Duodenal mucosa (tissue), 2 donors: ENCODE results near the gene ERCC2.

ENCODE experiments used
- H3K27ac ChIP-seq: one replicate; pipeline ENCODE4 v1.7.0; 2013; ENCODE audit warnings: low read depth, low read length
- H3K27me3 ChIP-seq, 2 donors: one replicate each; pipeline ENCODE4 v1.7.0; 2013; ENCODE audit warnings: low read length in 2 of 2, control low read depth in 1 of 2; ENCODE audit not compliant: insufficient read depth in 2 of 2, control insufficient read depth in 1 of 2
- H3K36me3 ChIP-seq, 2 donors: one replicate each; pipeline ENCODE4 v1.7.0; 2013; ENCODE audit warnings: low read length in 2 of 2, control low read depth in 1 of 2; ENCODE audit not compliant: insufficient read depth in 2 of 2, control insufficient read depth in 1 of 2
- H3K4me1 ChIP-seq, 2 donors: one replicate each; pipeline ENCODE4 v1.7.0; 2013; ENCODE audit warnings: low read length in 2 of 2, control low read depth in 1 of 2; ENCODE audit not compliant: insufficient read depth in 2 of 2, control insufficient read depth in 1 of 2
- H3K4me3 ChIP-seq, 2 donors: one replicate each; pipeline ENCODE4 v1.7.0; 2013; ENCODE audit warnings: low read length in 2 of 2, low read depth in 1 of 2
- H3K9ac ChIP-seq, 2 donors: one replicate each; pipeline ENCODE4 v1.7.0; 2013; ENCODE audit warnings: low read length in 2 of 2, low read depth in 1 of 2
- H3K9me3 ChIP-seq, 2 donors: one replicate each; pipeline ENCODE4 v1.7.0; 2013; ENCODE audit warnings: low read length in 2 of 2, control low read depth in 1 of 2; ENCODE audit not compliant: control insufficient read depth in 1 of 2

Gene ERCC2

DNA sequence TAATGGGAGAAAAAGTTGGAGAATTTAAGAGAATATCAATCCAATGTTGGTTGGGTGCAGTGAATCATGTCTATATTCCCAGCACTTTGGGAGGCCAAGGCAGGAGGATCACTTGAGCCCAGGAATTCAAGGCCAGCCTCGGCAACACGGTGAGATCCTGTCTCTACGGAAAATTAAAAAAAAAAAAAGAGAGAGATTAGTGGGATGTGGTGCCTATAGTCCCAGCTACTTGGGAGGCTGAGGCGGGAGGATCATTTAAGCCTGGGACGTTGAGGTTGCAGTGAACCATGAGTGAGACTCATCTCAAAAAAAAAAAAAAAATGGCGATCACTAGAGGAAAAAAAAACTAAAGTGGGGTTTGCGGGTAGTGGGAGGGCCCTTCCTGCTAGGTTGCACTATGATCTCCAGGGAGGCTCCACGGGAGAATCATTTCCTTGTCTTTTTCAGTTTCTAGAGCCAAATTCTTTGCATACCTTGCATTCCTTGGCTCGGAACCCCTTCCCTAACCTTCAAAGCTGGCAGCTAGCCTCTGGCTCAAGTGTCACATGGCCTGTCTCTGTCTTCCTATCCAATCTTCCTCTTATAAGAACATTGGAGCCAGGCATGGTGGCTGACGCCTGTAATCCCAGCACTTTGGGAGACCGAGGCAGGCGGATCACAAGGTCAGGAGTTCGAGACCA lies 5.8 kb upstream of the ERCC2 start:
- Histone ChIP-seq H3K27me3 (no peaks in the 10 kb centered on the region), H3K9ac (no peak overlapping the region), H3K9me3 (no peaks in the 10 kb centered on the region), H3K4me3 (no peak overlapping the region), H3K4me1 (no peaks in the 10 kb centered on the region), H3K27ac (no peak overlapping the region), H3K36me3 (no peaks in the 10 kb centered on the region)

DNA sequence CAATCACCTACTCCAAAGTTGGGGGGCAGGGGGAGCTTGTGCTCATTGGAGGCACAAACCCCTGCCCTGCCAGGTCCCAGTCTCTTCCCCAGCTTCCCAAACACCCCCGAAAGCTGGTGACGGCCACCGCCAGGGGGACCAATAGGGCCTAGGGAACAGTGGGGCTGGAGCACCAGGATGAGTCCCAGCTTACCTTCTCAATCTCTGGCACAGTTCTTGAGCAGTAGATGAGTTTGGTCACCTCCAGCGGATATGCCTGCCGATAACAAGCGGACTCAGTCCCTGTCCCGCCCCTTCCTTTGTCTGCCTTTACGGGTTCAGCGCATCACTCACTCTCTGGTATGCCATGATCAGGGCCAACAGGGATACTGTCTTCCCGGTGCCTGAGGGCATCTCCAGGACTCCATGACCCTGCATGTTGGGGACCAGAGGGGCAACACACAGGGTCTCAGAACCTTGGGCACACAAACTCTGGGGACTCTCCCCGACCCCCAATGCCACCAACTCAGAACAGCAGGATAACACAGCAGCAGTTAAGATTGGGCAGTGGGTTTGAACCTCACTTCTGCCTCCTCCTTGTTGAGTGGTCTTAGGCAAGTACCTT lies 1.5 kb downstream of the ERCC2 start:
- no peaks in the 10 kb centered on the region for H3K27me3 ChIP-seq
- peaks cover 0 to 7% of the 10 kb centered on the region in 2 donors for H3K4me1 ChIP-seq
- no peak overlapping the region for H3K4me3 ChIP-seq
- no peak overlapping the region for H3K9ac ChIP-seq
- no peak overlapping the region for H3K27ac ChIP-seq
- H3K9me3 ChIP-seq: no peaks in the 10 kb centered on the region
- H3K36me3 ChIP-seq: no peaks in the 10 kb centered on the region

DNA sequence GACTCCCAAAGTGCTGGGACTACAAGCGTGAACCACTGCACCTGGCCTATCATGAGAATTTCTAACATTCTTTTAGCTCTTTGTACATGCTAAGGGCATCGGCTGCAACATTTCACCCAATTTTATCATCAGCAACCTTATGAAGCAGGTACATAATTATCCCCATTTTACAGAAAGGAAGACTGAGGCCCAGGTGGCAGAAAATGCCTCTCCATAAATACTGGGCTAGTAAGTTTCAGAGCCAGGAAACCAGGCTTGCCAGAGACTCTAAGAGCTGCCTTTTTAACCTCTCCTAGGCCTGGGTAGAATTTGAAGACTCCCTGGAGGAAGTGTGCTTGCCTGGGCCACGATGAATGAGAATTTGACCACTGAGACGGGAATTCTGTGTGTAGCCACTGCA lies 2.2 kb downstream of the ERCC2 start:
- peaks cover 0 to 7% of the 10 kb centered on the region in 2 donors for H3K4me1 ChIP-seq
- H3K4me3 ChIP-seq: no peak overlapping the region
- H3K27ac ChIP-seq: no peak overlapping the region
- no peaks in the 10 kb centered on the region for H3K36me3 ChIP-seq
- no peaks in the 10 kb centered on the region for H3K27me3 ChIP-seq
- no peak overlapping the region for H3K9ac ChIP-seq
- H3K9me3 ChIP-seq: no peaks in the 10 kb centered on the region

DNA sequence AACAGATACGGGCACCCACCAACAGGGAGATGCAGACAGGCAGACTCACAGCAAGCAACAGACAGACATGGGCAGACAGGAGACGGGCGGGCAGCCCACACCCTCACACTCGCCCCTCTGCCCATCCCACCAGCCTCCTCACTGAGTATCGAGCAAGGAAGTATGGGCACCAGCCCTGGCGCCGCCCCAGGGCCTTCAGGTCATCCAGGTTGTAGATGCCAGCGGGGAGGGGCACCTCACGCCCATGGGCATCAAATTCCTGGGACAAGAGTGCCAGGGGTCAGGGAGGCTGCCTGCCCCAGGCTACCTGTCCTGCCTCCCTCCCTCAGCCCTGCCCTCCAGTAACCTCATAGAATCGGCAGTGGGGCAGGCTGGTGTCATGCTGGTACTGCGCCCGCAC lies 5.7 kb downstream of the ERCC2 start:
- H3K27me3 ChIP-seq: no peaks in the 10 kb centered on the region
- no peaks in the 10 kb centered on the region for H3K9me3 ChIP-seq
- no peak overlapping the region for H3K9ac ChIP-seq
- H3K4me1 ChIP-seq: peaks cover 0 to under 1% of the 10 kb centered on the region in 2 donors
- peaks cover 0 to 11% of the 10 kb centered on the region in 2 donors for H3K36me3 ChIP-seq
- H3K27ac ChIP-seq: no peak overlapping the region
- no peak overlapping the region for H3K4me3 ChIP-seq

DNA sequence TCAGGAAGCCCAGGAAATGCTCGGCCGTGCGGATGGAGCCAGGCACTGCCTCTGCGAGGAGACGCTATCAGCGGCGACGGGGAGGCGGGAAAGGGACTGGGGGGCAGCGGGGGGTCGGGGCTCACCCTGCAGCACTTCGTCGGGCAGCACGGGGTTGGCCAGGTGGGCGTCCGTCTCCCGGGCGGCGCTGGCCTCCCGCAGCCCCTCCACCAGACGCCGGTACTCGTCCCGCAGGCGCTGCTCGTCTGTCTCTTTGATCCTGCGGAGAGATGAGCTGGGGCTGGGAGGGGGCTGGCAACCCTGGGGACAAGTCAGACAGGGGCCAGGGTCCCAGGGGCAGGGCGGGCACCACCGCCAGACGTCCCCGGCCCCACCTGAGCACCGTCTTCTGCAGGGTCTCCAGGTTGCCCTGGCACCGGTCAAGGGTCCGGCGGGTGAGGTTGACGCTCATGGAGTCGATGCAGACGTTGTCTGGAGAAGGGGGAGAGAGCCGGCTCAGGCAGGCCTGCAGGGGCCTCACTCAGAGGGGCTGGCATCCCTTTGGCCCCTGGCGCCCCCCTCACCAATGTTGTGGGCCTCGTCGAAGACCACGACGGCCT lies 6.4 kb downstream of the ERCC2 start:
- Histone ChIP-seq H3K36me3 (peaks cover 0 to 13% of the 10 kb centered on the region in 2 donors), H3K4me1 (no peaks in the 10 kb centered on the region), H3K9me3 (no peaks in the 10 kb centered on the region), H3K27ac (no peak overlapping the region), H3K9ac (no peak overlapping the region), H3K4me3 (no peak overlapping the region), H3K27me3 (no peaks in the 10 kb centered on the region)

DNA sequence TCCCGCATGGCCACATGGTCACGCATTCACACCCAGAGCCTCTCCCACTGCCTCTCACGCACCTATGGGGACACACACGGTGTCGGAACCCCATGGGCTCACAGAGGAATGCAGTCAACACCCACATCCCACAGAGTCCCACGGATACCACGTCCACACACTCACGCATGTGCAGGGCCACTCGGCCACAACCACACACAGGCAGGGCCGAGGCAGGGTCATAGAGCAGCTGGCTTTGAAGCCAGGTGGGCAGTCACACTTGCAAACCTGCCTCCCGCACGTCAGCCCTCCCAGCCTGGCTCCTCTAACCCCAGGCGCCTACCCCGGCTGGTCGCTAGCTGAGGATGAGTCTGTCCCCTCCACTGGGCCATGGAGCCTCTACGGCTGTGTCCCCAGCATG lies 8.1 kb downstream of the ERCC2 start:
- Histone ChIP-seq H3K27me3 (no peaks in the 10 kb centered on the region), H3K4me1 (no peaks in the 10 kb centered on the region), H3K9me3 (no peaks in the 10 kb centered on the region), H3K36me3 (peaks cover 0 to 15% of the 10 kb centered on the region in 2 donors), H3K27ac (no peak overlapping the region), H3K9ac (no peak overlapping the region), H3K4me3 (no peak overlapping the region)

DNA sequence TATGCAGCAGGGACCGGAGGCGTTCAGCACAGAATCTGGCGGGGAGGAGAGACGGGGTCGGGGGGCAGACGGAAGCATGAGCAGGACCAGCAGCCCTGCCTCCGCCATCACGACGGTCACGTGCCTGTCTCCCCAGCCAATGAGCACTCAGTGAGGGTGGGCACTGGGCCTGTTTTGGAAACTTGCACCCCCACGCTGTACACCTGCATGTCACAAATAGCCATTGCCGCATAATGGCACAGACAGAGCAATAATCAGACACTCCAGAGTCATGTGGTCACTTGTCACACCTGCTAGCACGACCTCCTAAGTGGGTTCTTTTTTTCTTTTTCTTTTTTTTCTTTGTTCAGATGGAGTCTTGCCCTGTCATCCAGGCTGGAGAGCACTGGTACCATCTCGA lies 8.8 kb downstream of the ERCC2 start:
- no peak overlapping the region for H3K9ac ChIP-seq
- no peaks in the 10 kb centered on the region for H3K27me3 ChIP-seq
- H3K4me1 ChIP-seq: no peaks in the 10 kb centered on the region
- H3K9me3 ChIP-seq: no peaks in the 10 kb centered on the region
- no peak overlapping the region for H3K4me3 ChIP-seq
- peaks cover 0 to 15% of the 10 kb centered on the region in 2 donors for H3K36me3 ChIP-seq
- H3K27ac ChIP-seq: no peak overlapping the region

DNA sequence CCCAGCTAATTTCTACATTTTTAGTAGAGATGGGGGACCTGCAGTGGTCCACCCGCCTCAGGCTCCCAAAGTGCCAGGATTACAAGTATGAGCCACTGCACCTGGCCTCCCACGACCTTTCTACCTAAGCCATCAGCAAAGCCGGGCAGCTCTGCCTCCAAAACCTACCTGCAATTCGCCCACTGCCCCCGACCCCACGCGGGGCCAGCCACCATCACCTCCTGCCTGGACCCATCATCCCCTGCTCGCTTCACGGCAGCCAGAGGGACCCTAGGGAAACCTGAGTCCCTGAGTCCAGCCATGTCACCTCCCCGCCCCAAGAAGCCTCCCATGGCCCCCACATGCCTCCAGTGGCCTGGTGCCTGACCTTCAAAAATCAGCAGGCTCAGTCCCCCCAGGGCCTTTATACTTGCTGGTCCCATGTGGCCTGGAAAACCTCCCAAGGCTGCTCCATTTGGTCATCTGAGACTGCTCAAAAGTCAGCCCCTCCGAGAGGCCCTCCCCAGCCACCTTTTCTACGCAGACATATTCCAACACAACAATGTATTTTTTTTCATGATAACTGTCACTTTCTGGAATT lies 12.1 kb downstream of the ERCC2 start:
- Histone ChIP-seq H3K9ac (no peak overlapping the region), H3K27ac (no peak overlapping the region), H3K27me3 (no peaks in the 10 kb centered on the region), H3K36me3 (peaks cover 0 to 21% of the 10 kb centered on the region in 2 donors), H3K9me3 (no peaks in the 10 kb centered on the region), H3K4me3 (no peak overlapping the region), H3K4me1 (no peaks in the 10 kb centered on the region)

DNA sequence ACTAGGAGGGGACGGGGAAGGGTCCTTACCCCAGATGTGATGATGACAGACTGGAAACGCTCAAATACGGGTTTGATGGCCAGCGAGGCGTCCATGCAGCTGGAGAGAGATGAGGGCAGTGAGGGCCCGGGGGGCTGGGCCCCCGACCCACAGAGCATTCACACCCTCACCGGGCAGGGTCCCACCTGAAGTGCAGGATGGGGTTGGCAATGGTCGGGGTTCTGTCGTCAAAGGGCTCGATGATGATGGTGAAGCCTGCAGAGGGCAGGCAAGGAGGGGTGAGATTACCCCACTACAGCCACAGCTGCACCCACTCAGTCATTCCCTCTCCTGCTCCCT lies 13.0 kb downstream of the ERCC2 start:
- Histone ChIP-seq H3K9ac (no peak overlapping the region), H3K27ac (no peak overlapping the region), H3K36me3 (peaks cover 0 to 25% of the 10 kb centered on the region in 2 donors), H3K27me3 (no peaks in the 10 kb centered on the region), H3K9me3 (no peaks in the 10 kb centered on the region), H3K4me1 (no peaks in the 10 kb centered on the region), H3K4me3 (no peak overlapping the region)

DNA sequence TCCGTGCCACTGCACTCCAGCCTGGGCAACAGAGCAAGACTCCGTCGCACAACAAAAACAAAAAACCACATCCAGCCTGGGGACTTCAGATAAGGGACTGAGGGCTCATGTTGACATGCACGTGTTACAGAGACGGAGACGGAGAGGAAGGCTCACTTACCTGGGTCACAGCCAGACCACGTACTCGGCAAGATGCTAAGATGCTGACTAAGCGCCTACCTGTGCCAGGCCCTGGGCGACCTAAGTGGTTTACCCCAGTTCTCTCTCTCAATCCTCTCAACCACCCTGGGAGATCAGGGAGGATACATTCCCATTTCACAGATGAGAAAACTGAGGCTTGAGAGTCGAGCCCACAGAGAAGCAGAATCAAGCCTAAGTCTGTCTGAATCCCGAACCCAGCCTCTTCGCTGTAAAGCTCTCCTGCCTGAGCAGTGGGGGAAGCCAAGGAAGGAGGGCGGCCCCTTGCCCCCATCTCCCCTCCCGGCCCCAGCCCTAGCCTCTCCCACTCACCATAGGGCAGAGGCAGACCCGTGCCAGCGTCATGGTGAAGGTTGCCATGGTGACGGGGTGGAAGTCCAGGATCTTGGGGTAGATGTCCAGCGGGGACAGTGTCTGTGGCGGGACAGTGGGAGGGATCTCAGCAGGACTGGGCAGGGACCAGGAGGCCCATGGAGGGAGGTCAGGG lies 13.5 kb downstream of the ERCC2 start:
- no peaks in the 10 kb centered on the region for H3K4me1 ChIP-seq
- no peaks in the 10 kb centered on the region for H3K27me3 ChIP-seq
- H3K9ac ChIP-seq: no peak overlapping the region
- H3K27ac ChIP-seq: no peak overlapping the region
- H3K36me3 ChIP-seq: peaks cover 0 to 23% of the 10 kb centered on the region in 2 donors
- H3K4me3 ChIP-seq: no peak overlapping the region
- H3K9me3 ChIP-seq: no peaks in the 10 kb centered on the region
